ENCODE data around the gene CXCL13.

GRCh38 chr4:77586951-77587383 is 18.7 kb upstream of the CXCL13 start:
- TF ChIP-seq, protein P1, sequence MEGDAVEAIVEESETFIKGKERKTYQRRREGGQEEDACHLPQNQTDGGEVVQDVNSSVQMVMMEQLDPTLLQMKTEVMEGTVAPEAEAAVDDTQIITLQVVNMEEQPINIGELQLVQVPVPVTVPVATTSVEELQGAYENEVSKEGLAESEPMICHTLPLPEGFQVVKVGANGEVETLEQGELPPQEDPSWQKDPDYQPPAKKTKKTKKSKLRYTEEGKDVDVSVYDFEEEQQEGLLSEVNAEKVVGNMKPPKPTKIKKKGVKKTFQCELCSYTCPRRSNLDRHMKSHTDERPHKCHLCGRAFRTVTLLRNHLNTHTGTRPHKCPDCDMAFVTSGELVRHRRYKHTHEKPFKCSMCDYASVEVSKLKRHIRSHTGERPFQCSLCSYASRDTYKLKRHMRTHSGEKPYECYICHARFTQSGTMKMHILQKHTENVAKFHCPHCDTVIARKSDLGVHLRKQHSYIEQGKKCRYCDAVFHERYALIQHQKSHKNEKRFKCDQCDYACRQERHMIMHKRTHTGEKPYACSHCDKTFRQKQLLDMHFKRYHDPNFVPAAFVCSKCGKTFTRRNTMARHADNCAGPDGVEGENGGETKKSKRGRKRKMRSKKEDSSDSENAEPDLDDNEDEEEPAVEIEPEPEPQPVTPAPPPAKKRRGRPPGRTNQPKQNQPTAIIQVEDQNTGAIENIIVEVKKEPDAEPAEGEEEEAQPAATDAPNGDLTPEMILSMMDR (IDR thresholded peaks at IDR 0.05), result no peak
- TF ChIP-seq SIN3A (IDR thresholded peaks at IDR 0.05; ENCODE audit: borderline replicate concordance, insufficient read depth, low read depth, low read length) (no peak), POLR2AphosphoS5 (IDR thresholded peaks at IDR 0.05; ENCODE audit: low read depth, low read length) (no peak)

Data from Panc1 (cell line).